GM19452 (cell line): Measurements from ENCODE around the gene SH3BP4.

Source experiments
- ATAC-seq: cut with Tn5 transposase; IDR thresholded peaks from one replicate; pipeline ENCODE4 v1.9.1; 2021; ENCODE audit not compliant: unreplicated experiment

Gene SH3BP4

GRCh38 chr2:234982096-234982834, 30.4 kb downstream of the SH3BP4 start:
- ATAC-seq: no peak

- no peak for ATAC-seq
Observed at GRCh38 chr2:234983011-234983726, 31.4 kb downstream of the SH3BP4 start.

- ATAC-seq: no peak
Observed at GRCh38 chr2:234985608-234986245, 33.9 kb downstream of the SH3BP4 start.

GRCh38 chr2:234986390-234986789, 34.6 kb downstream of the SH3BP4 start:
- no peak for ATAC-seq

GRCh38 chr2:234986876-234987720, 35.3 kb downstream of the SH3BP4 start:
- ATAC-seq: no peak

GRCh38 chr2:234987754-234988153, 35.9 kb downstream of the SH3BP4 start:
- no peak for ATAC-seq

GRCh38 chr2:234988491-234988890, 36.7 kb downstream of the SH3BP4 start:
- ATAC-seq: no peak

- no peak for ATAC-seq
Observed at GRCh38 chr2:234989183-234989701, 37.4 kb downstream of the SH3BP4 start.

GRCh38 chr2:234990300-234990699, 38.5 kb downstream of the SH3BP4 start:
- no peak for ATAC-seq

- ATAC-seq: no peak
Observed at GRCh38 chr2:234991290-234991689, 39.5 kb downstream of the SH3BP4 start.

- ATAC-seq: no peak
Observed at GRCh38 chr2:234991793-234992192, 40.0 kb downstream of the SH3BP4 start.

- ATAC-seq: no peak
Observed at GRCh38 chr2:234992196-234992595, 40.4 kb downstream of the SH3BP4 start.

- no peak for ATAC-seq
Observed at GRCh38 chr2:234992624-234993349, 41.0 kb downstream of the SH3BP4 start.

- ATAC-seq: no peak
Observed at GRCh38 chr2:234993541-234993981, 41.7 kb downstream of the SH3BP4 start.

- no peak for ATAC-seq
Observed at GRCh38 chr2:234994438-234995321, 42.9 kb downstream of the SH3BP4 start.

- ATAC-seq: no peak
Observed at GRCh38 chr2:234995332-234996068, 43.7 kb downstream of the SH3BP4 start.

GRCh38 chr2:234996069-234996940, 44.5 kb downstream of the SH3BP4 start:
- ATAC-seq: no peak

- ATAC-seq: no peak
Observed at GRCh38 chr2:234996941-234997270, 45.1 kb downstream of the SH3BP4 start.
